Measurements from ENCODE around the gene DUSP2. TPM values are rescaled to one million over a fixed set of nuclear protein-coding genes. Genes with fewer than 3 reads are reported as not detected.

DUSP2 gene
- total and polyA plus RNA-seq, 9 of the 15 experiments (the other 6 are each of a cell fraction or from before 2014, with no cell fraction given): 0.04 to 0.18 TPM; not detected in 7

GRCh38 chr2:96153291-96153713 is 8.1 kb upstream of the DUSP2 start (continued):
- TF ChIP-seq ZNF143 (CRISPR knock-in tag; IDR thresholded peaks at IDR 0.05) (no peak), ARID3B (CRISPR knock-in tag; IDR thresholded peaks at IDR 0.05; ENCODE audit: borderline replicate concordance) (no peak), MLLT1 (IDR thresholded peaks at IDR 0.05) (no peak)

- H3K4me2 ChIP-seq (ENCODE audit: insufficient read depth, low read length): no peak overlapping the region
- BruUV-seq (replicated peaks): no TSS peak
- H3K27ac ChIP-seq (ENCODE audit: extremely low read depth, low read depth, low read length): no peak overlapping the region
- peak overlapping the region in 1 of 2 experiments; percentile 35; a peak in 1 of 4 replicates for H3K9ac ChIP-seq (ENCODE audit: insufficient read depth in 1 of 2, low read depth in 2 of 2, low read length in 2 of 2)
- no peaks in the 10 kb centered on the region for H3K9me3 ChIP-seq (replicated peaks; ENCODE audit: control insufficient read depth, insufficient read depth, low read depth, low read length)
- no peak overlapping the region for H3K4me3 ChIP-seq
- ChIA-PET POLR2A (no interaction called here), CTCF (ENCODE audit: low intra/inter-chr PET ratio) (no interaction called here)
- no peaks in the 10 kb centered on the region for H3K36me3 ChIP-seq (ENCODE audit: control insufficient read depth, insufficient read depth, low read length)
- intact Hi-C loops (cut with micrococcal nuclease): no loop called here
- H4K20me1 ChIP-seq (replicated peaks; ENCODE audit: control insufficient read depth, insufficient read depth, low read length): no peaks in the 10 kb centered on the region
- peaks cover 10 to 29% of the 10 kb centered on the region in 2 experiments for H3K4me1 ChIP-seq (replicated peaks in 1 of 2; ENCODE audit: control insufficient read depth in 2 of 2, insufficient read depth in 2 of 2, low read length in 2 of 2)
- no peak for ATAC-seq
- in situ Hi-C loops (cut with MboI): no loop called here
- no peaks in the 10 kb centered on the region for H3K27me3 ChIP-seq (ENCODE audit: control insufficient read depth in 2 of 2, insufficient read depth in 2 of 2, low read length in 2 of 2)
- H3K9me1 ChIP-seq (ENCODE audit: control insufficient read depth, insufficient read depth, low read length): no peaks in the 10 kb centered on the region
- no peak for FAIRE-seq
- TF ChIP-seq ZBTB1 (CRISPR knock-in tag; IDR thresholded peaks at IDR 0.05; ENCODE audit: borderline replicate concordance, low read depth) (no peak), DACH1 (IDR thresholded peaks at IDR 0.05; ENCODE audit: partially characterized antibody) (no peak), TAF9B (IDR thresholded peaks at IDR 0.05; ENCODE audit: partially characterized antibody) (no peak), CBX8 (IDR thresholded peaks at IDR 0.05; ENCODE audit: borderline replicate concordance, extremely low read depth, low read depth, low read length, poor library complexity, severe bottlenecking) (no peak), KDM1A (IDR thresholded peaks at IDR 0.05) (no peak), ZFX (CRISPR knock-in tag; IDR thresholded peaks at IDR 0.05) (no peak), KDM2B (CRISPR knock-in tag; IDR thresholded peaks at IDR 0.05) (no peak), PHTF2 (CRISPR knock-in tag; IDR thresholded peaks at IDR 0.05) (no peak), ZNF696 (CRISPR knock-in tag; conservative IDR thresholded peaks at IDR 0.05) (no peak), ZBTB12 (CRISPR knock-in tag; IDR thresholded peaks at IDR 0.05) (no peak), STAT5B (CRISPR knock-in tag; IDR thresholded peaks at IDR 0.05) (no peak), MTA3 (IDR thresholded peaks at IDR 0.05; ENCODE audit: borderline replicate concordance) (no peak)
- no peaks in the 10 kb centered on the region for H3K79me2 ChIP-seq (ENCODE audit: control insufficient read depth, insufficient read depth, low read length)
- DNase-seq (ENCODE audit: extremely low read depth in 1 of 4, low spot score in 3 of 4): no peak
- no peak overlapping the region for H2AFZ ChIP-seq (ENCODE audit: low read depth, low read length)
- WGBS (ENCODE audit: insufficient coverage, low coverage, missing lambda C conversion rate): 34% methylated on average over 12 of the region's 13 CpGs
Measured at GRCh38 chr2:96152304-96153161, 7.3 kb upstream of the DUSP2 start.

Measured in K562 (cell line).